ENCODE data around the gene PLEKHA4.
"Not testable (repeated sequence)": the region's sequence is repeated elsewhere in the genome, so short reads cannot be mapped to it uniquely, and the experiment has no call there.

Gene PLEKHA4

DNA sequence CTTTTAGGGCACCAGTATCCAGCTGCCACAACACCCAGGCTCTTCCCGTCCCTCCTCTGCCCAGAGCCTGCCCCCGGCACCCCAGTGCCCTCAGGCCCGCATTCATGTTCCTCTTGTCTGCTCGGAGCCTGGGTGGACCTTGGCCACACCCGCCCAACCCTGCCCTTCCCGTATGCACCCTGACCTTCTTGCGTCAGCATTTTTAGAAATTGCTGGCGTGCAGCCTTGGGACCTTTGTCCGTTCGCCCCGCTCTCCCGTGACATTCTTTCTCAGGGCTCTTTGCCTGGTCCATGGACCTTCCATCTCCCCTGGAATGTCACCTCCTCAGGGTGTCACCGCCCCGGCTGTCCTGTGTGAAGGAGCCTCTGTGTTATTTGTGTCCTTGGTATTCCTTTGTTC is 39.3 kb upstream of the PLEKHA4 start:
- TF ChIP-seq, protein P1, sequence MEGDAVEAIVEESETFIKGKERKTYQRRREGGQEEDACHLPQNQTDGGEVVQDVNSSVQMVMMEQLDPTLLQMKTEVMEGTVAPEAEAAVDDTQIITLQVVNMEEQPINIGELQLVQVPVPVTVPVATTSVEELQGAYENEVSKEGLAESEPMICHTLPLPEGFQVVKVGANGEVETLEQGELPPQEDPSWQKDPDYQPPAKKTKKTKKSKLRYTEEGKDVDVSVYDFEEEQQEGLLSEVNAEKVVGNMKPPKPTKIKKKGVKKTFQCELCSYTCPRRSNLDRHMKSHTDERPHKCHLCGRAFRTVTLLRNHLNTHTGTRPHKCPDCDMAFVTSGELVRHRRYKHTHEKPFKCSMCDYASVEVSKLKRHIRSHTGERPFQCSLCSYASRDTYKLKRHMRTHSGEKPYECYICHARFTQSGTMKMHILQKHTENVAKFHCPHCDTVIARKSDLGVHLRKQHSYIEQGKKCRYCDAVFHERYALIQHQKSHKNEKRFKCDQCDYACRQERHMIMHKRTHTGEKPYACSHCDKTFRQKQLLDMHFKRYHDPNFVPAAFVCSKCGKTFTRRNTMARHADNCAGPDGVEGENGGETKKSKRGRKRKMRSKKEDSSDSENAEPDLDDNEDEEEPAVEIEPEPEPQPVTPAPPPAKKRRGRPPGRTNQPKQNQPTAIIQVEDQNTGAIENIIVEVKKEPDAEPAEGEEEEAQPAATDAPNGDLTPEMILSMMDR (IDR thresholded peaks at IDR 0.05), result no peak
- Histone ChIP-seq H3K4me3 (no peak overlapping the region), H3K27ac (peak overlapping the region in 1 of 2 donors; percentile 41)
- DNase-seq (ENCODE audit: low spot score), result no peak

DNA sequence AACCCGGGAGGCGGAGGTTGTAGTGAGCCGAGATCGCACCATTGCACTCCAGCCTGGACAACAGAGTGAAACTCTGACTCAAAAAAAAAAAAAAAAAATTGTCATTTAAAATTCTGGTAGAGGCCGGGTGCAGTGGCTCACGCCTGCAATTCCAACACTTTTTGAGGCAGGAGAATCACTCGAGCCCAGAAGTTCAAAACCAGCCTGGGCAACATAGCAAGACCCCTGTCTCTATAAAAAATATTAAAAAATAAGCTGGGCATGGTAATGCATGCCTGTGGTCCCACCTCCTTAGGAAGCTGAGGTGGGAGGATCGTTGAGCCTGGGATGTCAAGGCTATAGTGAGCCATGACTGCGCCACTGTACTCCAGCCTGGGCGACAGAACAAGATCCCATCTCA is 37.9 kb upstream of the PLEKHA4 start:
- no peak overlapping the region for H3K27ac ChIP-seq
- H3K4me3 ChIP-seq, result no peak overlapping the region
- TF ChIP-seq, protein P1 (IDR thresholded peaks at IDR 0.05), result no peak
- DNase-seq (ENCODE audit: low spot score), result no peak

DNA sequence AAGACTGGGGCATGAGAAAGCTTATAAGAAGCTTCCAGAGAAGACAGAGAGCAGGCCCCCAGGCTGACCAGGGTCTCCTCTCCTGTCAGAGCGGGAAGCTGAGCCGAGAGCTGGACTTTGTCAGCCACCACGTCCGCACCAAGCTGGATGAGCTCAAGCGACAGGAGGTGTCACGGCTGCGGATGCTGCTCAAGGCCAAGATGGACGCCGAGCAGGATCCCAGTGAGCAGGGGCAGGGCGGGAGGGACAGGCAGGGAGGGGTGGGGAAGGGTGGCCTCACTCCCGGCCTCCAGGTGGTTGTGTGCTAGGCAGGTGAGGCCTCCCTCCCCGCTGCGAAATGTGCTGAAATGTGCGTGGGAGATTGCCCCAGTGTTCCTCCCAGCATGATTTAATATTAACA is 37.2 kb upstream of the PLEKHA4 start:
- Histone ChIP-seq H3K4me3 (no peak overlapping the region), H3K27ac (no peak overlapping the region)
- no peak for DNase-seq (ENCODE audit: low spot score)
- TF ChIP-seq, protein P1 (IDR thresholded peaks at IDR 0.05), result no peak

DNA sequence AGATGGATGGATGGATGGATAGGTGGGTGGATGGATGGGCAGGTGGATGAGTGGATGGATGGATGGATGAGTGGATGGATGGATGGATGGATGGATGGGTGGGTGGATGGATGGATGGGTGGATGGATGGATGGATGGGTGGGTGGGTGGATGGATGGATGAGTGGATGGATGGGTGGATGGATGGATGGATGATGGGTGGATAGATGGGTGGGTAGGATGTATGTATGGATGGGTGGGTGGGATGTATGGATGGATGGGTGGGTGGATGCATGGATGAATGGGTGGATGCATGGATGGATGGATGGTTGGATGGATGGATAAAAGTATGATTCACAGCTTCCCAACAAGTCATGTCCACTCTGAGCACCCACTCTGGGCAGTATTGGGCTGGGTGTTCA is 35.4 kb upstream of the PLEKHA4 start:
- DNase-seq (ENCODE audit: low spot score); H3K27ac ChIP-seq; H3K4me3 ChIP-seq: not testable (repeated sequence)

DNA sequence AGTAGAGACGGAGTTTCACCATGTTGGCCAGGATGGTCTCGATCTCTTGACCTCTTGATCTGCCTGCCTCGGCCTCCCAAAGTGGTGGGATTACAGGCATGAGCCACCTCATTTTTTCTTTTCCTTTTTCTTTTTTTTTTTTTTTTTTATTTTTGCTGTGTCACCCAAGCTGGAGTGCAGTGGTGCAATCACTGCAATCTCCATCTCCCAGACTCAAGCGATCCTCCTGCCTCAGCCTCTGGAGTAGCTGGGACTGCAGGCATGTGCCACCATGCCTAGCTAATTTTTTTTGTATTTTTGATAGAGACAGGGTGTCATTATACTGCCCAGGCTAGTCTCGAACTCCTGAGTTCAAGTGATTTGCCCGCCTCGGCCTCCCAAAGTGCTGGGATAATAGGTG is 33.9 kb upstream of the PLEKHA4 start:
- H3K4me3 ChIP-seq; H3K27ac ChIP-seq; DNase-seq (ENCODE audit: low spot score): not testable (repeated sequence)

DNA sequence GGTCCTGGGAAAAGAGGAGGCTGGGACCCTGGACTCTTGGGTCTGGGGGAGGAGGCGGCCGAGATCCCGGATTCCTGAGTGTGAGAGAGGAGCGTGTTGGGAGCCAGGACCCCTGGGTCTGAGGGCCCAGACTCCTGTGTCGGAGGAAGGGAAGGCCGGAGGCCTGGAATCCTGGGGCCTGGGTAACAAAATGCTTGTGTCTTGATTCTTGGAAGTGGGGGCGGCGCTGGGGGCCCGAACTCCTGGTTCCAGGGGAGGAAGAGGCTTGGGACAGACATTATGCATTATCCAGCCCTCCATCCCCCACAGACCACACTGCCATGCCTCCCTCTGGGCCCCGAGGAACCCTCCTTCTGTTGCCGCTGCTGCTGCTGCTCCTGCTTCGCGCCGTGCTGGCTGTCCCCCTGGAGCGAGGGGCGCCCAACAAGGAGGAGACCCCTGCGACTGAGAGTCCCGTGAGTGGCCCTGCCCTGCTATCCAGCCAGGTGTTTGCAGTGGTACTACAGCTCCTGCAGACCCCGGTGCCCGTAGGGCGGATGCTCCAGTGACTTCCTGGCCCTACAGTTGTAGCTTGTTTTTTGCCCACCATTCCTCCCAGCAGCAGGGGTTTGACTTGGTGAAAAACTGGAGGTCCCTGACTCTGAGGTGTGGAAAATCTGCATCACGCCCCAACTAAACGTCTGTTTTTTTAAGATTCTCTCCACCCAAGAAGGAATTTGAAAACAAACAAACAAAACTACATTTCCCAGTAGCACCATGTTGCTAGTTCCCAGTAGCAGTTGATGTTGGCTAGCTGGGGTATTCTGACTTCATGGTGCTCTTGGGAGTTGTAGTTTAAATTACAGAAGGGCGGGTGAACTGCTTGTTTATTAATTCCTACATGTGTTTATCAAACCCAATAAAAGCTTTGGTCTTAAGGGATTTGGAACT is 32.3 kb upstream of the PLEKHA4 start:
- H3K4me3 ChIP-seq, result peak overlapping the region; percentile 78
- TF ChIP-seq, protein P1 (IDR thresholded peaks at IDR 0.05), result no peak
- peak overlapping the region; percentile 80 to 86 for H3K27ac ChIP-seq
- no peak for DNase-seq (ENCODE audit: low spot score)

DNA sequence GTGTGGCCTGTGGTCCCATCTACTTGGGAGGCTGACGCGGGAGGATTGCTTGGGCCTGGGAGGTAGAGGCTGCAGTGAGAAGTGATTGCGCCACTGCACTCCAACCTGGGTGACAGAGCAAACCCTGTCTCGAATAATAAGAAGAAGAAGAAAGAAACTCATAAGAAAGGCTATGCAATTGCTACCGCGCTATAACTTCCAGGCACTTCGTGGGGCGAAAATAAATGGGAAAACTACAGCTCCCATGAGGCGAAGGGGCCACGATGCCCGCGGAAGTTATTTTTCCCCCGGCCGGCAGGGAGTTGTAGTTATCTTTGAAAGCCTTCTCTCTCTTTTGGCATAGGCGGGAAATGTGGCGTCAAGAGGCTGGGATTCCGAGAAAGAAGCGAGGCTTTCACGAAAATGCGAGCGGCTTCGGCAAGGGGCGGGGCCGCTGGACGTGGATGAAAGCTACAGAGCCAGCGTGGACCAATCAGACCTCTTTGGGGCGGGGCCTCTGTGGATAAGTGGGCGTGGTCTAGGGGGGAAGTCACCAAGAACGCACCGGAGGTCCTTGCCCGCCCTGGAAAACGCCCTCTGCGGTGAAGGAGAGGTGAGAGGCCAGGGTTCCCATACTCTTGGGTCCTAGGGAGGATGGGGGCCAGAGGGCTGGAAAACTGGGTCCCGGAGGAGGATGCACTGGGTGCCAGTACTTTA is 31.5 kb upstream of the PLEKHA4 start, which contains the start of gene NUCB1:
Gene NUCB1 (plus strand): TSS at position 532 of the 696 bp plus-strand sequence. CDS start 485 bp downstream, outside the sequence.
- TF ChIP-seq, protein P1 (IDR thresholded peaks at IDR 0.05), result no peak
- Histone ChIP-seq H3K27ac (peak within 1 kb of the TSS; percentile 80 to 86), H3K4me3 (peak within 1 kb of the TSS; percentile 78)
- peak; percentile 100 for DNase-seq (ENCODE audit: low spot score)

DNA sequence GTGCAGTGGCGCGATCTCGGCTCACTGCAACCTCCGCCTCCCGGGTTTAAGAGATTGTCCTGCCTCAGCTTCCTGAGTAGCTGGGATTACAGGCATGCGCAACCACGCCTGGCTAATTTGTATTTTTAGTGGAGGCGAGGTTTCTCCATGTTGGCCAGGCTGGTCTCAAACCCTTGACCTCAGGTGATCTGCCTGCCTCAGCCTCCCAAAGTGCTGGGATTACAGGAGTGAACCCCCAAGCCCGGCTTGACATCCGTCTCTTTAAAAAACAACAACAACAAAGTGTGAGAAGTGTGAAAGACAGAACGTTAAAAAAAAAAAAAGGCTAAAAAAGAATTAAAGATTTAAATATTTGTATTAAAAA is 31.0 kb upstream of the PLEKHA4 start:
- not testable (repeated sequence) for DNase-seq (ENCODE audit: low spot score)
- H3K27ac ChIP-seq, result peak overlapping the region; percentile 80 to 86
- peak overlapping the region; percentile 78 for H3K4me3 ChIP-seq
